Measurements from ENCODE around the gene RAD51AP2.

RAD51AP2 gene

DNA sequence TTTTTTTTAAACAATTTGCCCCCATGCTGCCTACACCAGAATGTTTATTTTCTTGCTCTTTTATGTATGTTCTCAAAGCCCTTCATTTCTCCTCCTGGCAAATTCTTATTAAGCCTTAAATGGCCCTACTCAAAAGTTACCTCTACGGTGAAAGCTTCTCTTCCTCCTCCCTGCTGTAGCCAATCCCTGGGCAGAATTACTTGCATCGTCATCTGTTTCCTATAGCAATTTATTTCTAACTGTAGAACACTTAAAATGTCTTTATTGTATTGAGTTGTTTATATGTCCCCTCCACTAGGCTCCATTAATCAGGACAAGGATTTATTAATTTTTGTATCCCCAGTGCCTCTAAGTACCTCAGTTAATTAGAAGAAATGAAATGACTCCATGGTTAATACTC, 2.5 kb upstream of the RAD51AP2 start:
- TF ChIP-seq, protein P1, sequence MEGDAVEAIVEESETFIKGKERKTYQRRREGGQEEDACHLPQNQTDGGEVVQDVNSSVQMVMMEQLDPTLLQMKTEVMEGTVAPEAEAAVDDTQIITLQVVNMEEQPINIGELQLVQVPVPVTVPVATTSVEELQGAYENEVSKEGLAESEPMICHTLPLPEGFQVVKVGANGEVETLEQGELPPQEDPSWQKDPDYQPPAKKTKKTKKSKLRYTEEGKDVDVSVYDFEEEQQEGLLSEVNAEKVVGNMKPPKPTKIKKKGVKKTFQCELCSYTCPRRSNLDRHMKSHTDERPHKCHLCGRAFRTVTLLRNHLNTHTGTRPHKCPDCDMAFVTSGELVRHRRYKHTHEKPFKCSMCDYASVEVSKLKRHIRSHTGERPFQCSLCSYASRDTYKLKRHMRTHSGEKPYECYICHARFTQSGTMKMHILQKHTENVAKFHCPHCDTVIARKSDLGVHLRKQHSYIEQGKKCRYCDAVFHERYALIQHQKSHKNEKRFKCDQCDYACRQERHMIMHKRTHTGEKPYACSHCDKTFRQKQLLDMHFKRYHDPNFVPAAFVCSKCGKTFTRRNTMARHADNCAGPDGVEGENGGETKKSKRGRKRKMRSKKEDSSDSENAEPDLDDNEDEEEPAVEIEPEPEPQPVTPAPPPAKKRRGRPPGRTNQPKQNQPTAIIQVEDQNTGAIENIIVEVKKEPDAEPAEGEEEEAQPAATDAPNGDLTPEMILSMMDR (IDR thresholded peaks at IDR 0.05; ENCODE audit: extremely low read depth, insufficient read depth, missing control alignments) = no peak
- DNase-seq (ENCODE audit: low spot score) = no peak
- in situ Hi-C loops (cut with MboI; ENCODE audit: low pct_unique_long_range_greater_than_20kb, low sequenced_read_pairs, unreplicated experiment) = no loop called here

DNA sequence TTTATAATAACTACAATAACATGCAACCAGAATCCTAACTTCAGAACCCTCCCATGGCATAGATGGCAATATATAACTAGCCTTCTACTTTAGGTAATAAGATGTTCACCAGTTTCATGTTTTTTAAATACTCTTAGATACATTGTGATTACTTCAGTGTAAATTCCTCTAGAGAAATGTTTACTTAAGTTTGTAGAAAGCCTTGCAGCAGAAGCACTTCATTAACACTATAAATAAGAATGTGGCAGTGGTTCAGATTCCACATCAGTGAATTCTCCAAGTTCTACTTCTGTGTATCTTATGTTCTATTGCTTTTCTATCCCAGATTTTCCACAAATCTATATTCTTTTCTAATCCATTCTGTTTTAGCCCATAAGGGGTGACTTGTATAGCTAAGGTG, 1.2 kb upstream of the RAD51AP2 start:
- in situ Hi-C loops (cut with MboI; ENCODE audit: low pct_unique_long_range_greater_than_20kb, low sequenced_read_pairs, unreplicated experiment) = no loop called here
- TF ChIP-seq, protein P1 (IDR thresholded peaks at IDR 0.05; ENCODE audit: extremely low read depth, insufficient read depth, missing control alignments) = no peak
- no peak for DNase-seq (ENCODE audit: low spot score)

DNA sequence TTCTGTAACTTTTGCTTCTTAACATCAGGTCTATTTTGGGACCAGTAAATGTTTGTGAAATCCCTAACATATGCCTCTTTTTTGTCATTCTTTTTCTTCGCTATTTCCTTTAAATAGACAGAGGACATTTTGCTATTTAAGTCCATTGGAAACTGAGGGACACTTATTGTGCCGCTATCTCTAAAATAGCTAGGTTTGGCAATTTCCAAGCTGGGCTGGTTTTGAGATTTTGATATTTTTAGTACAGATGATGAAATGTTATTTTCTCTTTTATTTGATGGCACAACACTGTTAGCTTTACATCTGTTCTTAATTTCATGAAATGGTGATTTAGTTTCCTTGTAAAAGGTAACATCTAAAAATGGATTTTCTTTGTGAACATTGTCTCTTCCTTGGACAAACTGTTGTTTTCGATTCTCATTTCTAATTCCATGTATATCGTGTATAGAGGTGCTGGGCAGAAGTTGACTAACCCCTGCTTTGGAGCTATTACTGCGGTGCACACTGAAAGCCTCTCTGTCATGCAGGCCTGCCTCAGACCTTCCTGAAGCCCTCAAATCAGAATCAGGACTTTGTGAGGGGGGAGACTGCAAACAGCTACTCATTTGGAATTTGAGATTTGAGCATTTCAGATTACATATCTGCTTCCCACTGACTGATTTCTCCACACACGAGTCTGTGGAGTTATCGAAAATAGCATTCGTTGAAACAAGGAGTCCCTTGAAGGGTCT, 594 bp downstream of the RAD51AP2 start:
- DNase-seq (ENCODE audit: low spot score) = no peak
- in situ Hi-C loops (cut with MboI; ENCODE audit: low pct_unique_long_range_greater_than_20kb, low sequenced_read_pairs, unreplicated experiment) = no loop called here
- TF ChIP-seq, protein P1 (IDR thresholded peaks at IDR 0.05; ENCODE audit: extremely low read depth, insufficient read depth, missing control alignments) = no peak

DNA sequence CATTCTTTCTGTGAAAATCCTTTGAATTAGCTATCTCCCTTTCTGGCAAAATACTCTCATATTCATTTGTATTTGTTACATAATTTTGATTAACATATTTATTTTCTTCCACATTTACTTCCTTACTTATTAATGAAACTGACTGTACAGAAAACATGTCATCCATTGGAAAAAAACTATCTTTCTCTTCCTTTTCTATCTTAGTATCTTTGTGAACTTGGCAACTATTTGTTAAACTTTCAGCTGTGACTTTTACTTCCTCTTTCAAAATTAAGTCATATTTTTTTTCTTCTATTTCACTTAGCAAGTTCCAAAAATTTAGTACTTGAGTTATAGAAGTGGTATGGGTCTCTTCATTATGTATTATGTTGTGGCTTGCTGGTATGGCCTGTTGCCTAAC, 2.6 kb downstream of the RAD51AP2 start:
- DNase-seq (ENCODE audit: low spot score) = peak; percentile 34
- in situ Hi-C loops (cut with MboI; ENCODE audit: low pct_unique_long_range_greater_than_20kb, low sequenced_read_pairs, unreplicated experiment) = no loop called here
- TF ChIP-seq, protein P1 (IDR thresholded peaks at IDR 0.05; ENCODE audit: extremely low read depth, insufficient read depth, missing control alignments) = no peak

DNA sequence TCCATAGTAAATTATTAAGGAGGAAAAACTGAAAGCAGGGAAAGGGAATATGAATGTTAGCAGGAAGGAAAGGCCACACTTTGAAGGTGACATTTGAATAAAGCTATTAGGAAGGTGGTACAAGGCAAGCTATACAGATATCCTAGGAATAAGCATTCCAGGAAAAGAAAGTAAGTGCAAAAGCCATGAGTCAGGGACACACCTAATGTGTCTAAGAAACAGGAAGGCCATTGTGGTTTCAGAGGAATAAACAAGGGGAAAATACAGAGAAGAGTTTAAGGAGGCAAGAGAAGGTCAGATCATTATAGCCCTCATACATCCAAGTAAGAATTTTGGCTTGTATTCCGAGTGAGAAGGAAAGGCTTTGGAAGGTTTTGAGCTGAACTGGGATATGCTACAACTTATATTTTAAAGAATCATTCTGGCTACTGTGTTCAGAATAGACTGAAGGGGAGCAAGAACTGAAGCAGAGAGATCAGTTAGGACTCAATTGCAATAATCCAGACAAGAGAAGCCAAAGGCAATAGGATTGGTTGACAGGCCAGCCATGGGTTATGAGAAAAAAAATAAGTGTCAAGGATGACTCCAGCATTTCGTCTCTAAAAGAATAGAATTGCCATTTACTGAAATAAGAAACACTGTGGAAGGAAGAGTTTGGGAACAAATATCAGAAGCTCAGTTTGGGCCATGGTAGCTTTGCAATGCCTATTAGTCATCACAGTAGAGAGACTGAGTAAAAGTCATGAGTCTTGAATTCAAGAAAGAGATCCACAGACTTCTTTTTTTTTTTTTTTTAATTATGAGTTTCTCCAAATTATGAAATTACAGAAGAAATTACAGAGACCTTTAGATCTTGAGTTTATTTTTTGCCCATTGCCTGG, 11.3 kb downstream of the RAD51AP2 start:
- TF ChIP-seq, protein P1 (IDR thresholded peaks at IDR 0.05; ENCODE audit: extremely low read depth, insufficient read depth, missing control alignments) = no peak
- DNase-seq (ENCODE audit: low spot score) = no peak
- in situ Hi-C loops (cut with MboI; ENCODE audit: low pct_unique_long_range_greater_than_20kb, low sequenced_read_pairs, unreplicated experiment) = no loop called here

DNA sequence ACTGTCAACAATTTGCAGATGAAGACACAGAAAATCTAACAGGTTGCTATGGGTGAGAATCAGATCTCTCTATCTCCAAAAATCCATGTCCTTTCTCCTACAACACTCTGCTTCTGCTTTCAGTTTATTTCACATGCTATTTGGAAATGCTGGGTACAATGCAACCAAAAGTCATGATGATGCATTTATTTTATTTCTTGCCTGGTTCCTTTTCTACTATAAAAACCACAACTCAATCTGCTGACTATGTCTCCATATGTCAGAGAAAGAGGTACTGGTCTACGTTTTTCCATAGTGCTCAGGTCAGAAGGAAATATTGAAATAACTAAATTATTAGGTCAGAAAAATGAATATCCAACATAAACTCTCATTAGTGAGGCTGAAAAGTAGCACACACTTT, 20.5 kb downstream of the RAD51AP2 start:
- in situ Hi-C loops (cut with MboI; ENCODE audit: low pct_unique_long_range_greater_than_20kb, low sequenced_read_pairs, unreplicated experiment) = no loop called here
- TF ChIP-seq, protein P1 (IDR thresholded peaks at IDR 0.05; ENCODE audit: extremely low read depth, insufficient read depth, missing control alignments) = no peak
- DNase-seq (ENCODE audit: low spot score) = no peak
